Measurements from ENCODE around the gene SORL1.

SORL1 gene

GRCh38 chr11:121553806-121554205 lies 101.7 kb downstream of the SORL1 start:
- no peak overlapping the region for H3K4me3 ChIP-seq
- no peak for DNase-seq
- peaks cover 13 to 48% (median 18%) of the 10 kb centered on the region in 3 donors for H3K36me3 ChIP-seq
- no peak overlapping the region for H3K27ac ChIP-seq
- intact Hi-C loops (cut with DNase I; ENCODE audit: low total_unique reads): no loop called here
- TF ChIP-seq, protein P1, sequence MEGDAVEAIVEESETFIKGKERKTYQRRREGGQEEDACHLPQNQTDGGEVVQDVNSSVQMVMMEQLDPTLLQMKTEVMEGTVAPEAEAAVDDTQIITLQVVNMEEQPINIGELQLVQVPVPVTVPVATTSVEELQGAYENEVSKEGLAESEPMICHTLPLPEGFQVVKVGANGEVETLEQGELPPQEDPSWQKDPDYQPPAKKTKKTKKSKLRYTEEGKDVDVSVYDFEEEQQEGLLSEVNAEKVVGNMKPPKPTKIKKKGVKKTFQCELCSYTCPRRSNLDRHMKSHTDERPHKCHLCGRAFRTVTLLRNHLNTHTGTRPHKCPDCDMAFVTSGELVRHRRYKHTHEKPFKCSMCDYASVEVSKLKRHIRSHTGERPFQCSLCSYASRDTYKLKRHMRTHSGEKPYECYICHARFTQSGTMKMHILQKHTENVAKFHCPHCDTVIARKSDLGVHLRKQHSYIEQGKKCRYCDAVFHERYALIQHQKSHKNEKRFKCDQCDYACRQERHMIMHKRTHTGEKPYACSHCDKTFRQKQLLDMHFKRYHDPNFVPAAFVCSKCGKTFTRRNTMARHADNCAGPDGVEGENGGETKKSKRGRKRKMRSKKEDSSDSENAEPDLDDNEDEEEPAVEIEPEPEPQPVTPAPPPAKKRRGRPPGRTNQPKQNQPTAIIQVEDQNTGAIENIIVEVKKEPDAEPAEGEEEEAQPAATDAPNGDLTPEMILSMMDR (IDR thresholded peaks at IDR 0.05): no peak
- no peaks in the 10 kb centered on the region for H3K9me3 ChIP-seq
- H3K4me1 ChIP-seq: no peaks in the 10 kb centered on the region
- no peaks in the 10 kb centered on the region for H3K27me3 ChIP-seq

DNA sequence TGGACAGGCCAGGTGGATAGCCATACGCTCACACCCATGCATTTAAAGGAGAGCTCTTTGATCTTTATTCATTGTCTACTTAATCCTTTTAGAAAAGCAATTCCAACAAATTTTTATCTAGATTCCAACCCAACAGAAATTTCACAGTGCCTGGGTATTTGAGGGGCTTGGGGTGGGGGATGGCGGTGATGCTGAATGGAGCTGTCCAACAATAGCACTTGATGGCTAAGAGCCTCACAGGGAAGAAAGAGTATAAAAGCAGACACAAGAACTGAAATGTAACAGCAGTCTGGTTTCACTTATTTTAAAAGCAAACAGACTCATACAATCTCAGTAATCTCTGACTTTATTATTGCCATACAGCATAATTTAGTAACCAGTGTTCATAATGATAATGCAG lies 102.4 kb downstream of the SORL1 start:
- Histone ChIP-seq H3K4me3 (no peak overlapping the region), H3K9me3 (no peaks in the 10 kb centered on the region), H3K27me3 (no peaks in the 10 kb centered on the region), H3K27ac (no peak overlapping the region), H3K4me1 (no peaks in the 10 kb centered on the region), H3K36me3 (peaks cover 15 to 56% (median 25%) of the 10 kb centered on the region in 3 donors)
- intact Hi-C loops (cut with DNase I; ENCODE audit: low total_unique reads): no loop called here
- TF ChIP-seq, protein P1 (IDR thresholded peaks at IDR 0.05): no peak
- DNase-seq: no peak

GRCh38 chr11:121555121-121555520 lies 103.0 kb downstream of the SORL1 start:
- no peaks in the 10 kb centered on the region for H3K27me3 ChIP-seq
- no peak overlapping the region for H3K27ac ChIP-seq
- no peak for DNase-seq
- H3K36me3 ChIP-seq: peaks cover 18 to 61% (median 25%) of the 10 kb centered on the region in 3 donors
- H3K4me3 ChIP-seq: no peak overlapping the region
- intact Hi-C loops (cut with DNase I; ENCODE audit: low total_unique reads): no loop called here
- no peaks in the 10 kb centered on the region for H3K4me1 ChIP-seq
- TF ChIP-seq, protein P1 (IDR thresholded peaks at IDR 0.05): no peak
- no peaks in the 10 kb centered on the region for H3K9me3 ChIP-seq

DNA sequence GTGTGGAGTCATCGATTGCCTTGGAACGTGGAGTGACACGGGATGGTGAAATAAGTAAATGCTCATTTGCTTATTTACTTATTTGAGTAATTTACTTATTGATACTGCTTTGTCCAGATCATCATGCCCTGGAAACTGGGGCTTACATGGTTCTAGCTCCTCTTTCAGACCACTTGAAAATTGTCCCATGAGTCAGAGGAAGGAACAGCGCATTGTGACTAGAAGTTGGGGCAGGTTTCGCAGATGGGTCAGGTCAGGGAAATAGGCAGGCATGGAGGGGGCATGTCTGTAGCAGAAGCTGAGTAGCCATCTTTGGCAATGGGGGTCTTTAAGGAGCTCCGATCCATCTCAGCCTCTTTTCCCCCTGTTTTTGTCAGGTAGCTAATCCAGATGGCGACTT lies 104.8 kb downstream of the SORL1 start:
- no peaks in the 10 kb centered on the region for H3K4me1 ChIP-seq
- H3K9me3 ChIP-seq: no peaks in the 10 kb centered on the region
- intact Hi-C loops (cut with DNase I; ENCODE audit: low total_unique reads): no loop called here
- no peak overlapping the region for H3K27ac ChIP-seq
- H3K27me3 ChIP-seq: no peaks in the 10 kb centered on the region
- peaks cover 18 to 68% (median 31%) of the 10 kb centered on the region in 3 donors for H3K36me3 ChIP-seq
- H3K4me3 ChIP-seq: no peak overlapping the region
- TF ChIP-seq, protein P1 (IDR thresholded peaks at IDR 0.05): no peak
- no peak for DNase-seq

GRCh38 chr11:121557348-121557747 lies 105.2 kb downstream of the SORL1 start:
- TF ChIP-seq, protein P1 (IDR thresholded peaks at IDR 0.05): no peak
- no peaks in the 10 kb centered on the region for H3K27me3 ChIP-seq
- no peaks in the 10 kb centered on the region for H3K4me1 ChIP-seq
- no peak for DNase-seq
- H3K9me3 ChIP-seq: no peaks in the 10 kb centered on the region
- peaks cover 18 to 66% (median 31%) of the 10 kb centered on the region in 3 donors for H3K36me3 ChIP-seq
- intact Hi-C loops (cut with DNase I; ENCODE audit: low total_unique reads): no loop called here
- no peak overlapping the region for H3K27ac ChIP-seq
- no peak overlapping the region for H3K4me3 ChIP-seq

GRCh38 chr11:121559606-121560200 lies 107.6 kb downstream of the SORL1 start:
- intact Hi-C loops (cut with DNase I; ENCODE audit: low total_unique reads): no loop called here
- Histone ChIP-seq H3K9me3 (no peaks in the 10 kb centered on the region), H3K27me3 (no peaks in the 10 kb centered on the region), H3K4me1 (no peaks in the 10 kb centered on the region), H3K36me3 (peaks cover 18 to 62% (median 21%) of the 10 kb centered on the region in 3 donors), H3K27ac (no peak overlapping the region), H3K4me3 (no peak overlapping the region)
- TF ChIP-seq, protein P1 (IDR thresholded peaks at IDR 0.05): no peak
- DNase-seq: no peak
